ENCODE results near the gene FSTL5.

DNA sequence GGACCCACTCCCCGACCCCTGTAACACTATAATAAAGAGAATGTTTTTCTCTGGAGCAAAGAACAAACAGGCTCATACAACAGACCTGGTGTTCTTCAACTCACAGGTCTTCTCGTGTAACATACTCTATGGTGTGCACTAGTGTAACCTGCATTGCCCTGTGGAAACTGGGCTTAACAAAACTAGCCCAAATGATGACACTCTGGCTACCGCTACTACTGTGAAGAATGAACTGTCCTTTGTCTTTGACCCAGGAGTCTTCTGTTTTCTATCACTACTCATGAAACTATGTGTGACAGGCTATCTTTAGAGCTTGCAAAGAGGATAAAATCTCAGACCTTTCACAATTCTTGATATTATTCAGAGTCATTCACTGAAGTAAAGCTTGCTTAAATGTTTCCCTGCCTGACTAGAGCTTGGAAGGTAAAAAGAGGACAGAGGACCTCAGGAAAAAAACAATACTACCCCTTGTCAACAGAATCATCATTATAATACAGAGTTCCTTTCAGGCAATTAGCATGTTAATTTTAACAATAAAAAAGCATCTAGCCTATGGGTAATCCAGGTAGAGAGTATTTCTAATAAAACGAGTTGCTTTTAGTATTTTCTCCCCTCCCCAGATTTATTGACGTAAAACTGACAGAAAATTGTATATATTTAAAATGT, 59.2 kb downstream of the FSTL5 start:
- TF ChIP-seq CTCF (IDR thresholded peaks at IDR 0.05) (no peak), NR3C1 (CRISPR knock-in tag; conservative IDR thresholded peaks at IDR 0.05; ENCODE audit: low read depth) (no peak), ESRRA (CRISPR knock-in tag; IDR thresholded peaks at IDR 0.05; ENCODE audit: borderline replicate concordance) (no peak), ZNF121 (CRISPR knock-in tag; IDR thresholded peaks at IDR 0.05) (no peak)
